ENCODE data around the gene VSTM4. TPM values are rescaled to one million over a fixed set of nuclear protein-coding genes. Genes with fewer than 3 reads are reported as not detected.

The VSTM4 gene
- total RNA-seq, 2 experiments from 2014 or later, result 0.07 to 0.11 TPM

GRCh38 chr10:49025347-49025983, 89.9 kb downstream of the VSTM4 start:
- POLR2A ChIA-PET, result no interaction called here
- no peaks in the 10 kb centered on the region for H3K9me3 Mint-ChIP-seq (ENCODE audit: low read depth)
- DNase-seq (no peak), ATAC-seq (no peak)
- no peaks in the 10 kb centered on the region for H3K4me1 Mint-ChIP-seq
- H3K27ac Mint-ChIP-seq, result no peak overlapping the region
- intact Hi-C loops (cut with DNase I, micrococcal nuclease), result no loop called here
- CTCF ChIA-PET, result no interaction called here
- no peaks in the 10 kb centered on the region for H3K36me3 Mint-ChIP-seq (ENCODE audit: low read depth)
- no peak overlapping the region for H3K4me3 Mint-ChIP-seq
- no peaks in the 10 kb centered on the region for H3K27me3 Mint-ChIP-seq

GRCh38 chr10:49024484-49024883, 90.8 kb downstream of the VSTM4 start:
- POLR2A ChIA-PET, result no interaction called here
- H3K36me3 Mint-ChIP-seq (ENCODE audit: low read depth), result no peaks in the 10 kb centered on the region
- no peak overlapping the region for H3K4me3 Mint-ChIP-seq
- H3K27me3 Mint-ChIP-seq, result peaks cover 4% of the 10 kb centered on the region
- intact Hi-C loops (cut with DNase I, micrococcal nuclease), result no loop called here
- ATAC-seq, result no peak
- no peak overlapping the region for H3K27ac Mint-ChIP-seq
- no peaks in the 10 kb centered on the region for H3K9me3 Mint-ChIP-seq (ENCODE audit: low read depth)
- DNase-seq, result no peak
- H3K4me1 Mint-ChIP-seq, result no peaks in the 10 kb centered on the region
- CTCF ChIA-PET, result interaction anchor here (0.6 kb wide), 1 partner anchor 137 kb away, joined by 3 read pairs; no protein-coding TSS in a partner anchor

GRCh38 chr10:49023752-49024151, 91.6 kb downstream of the VSTM4 start:
- Mint-ChIP-seq H3K4me3 (no peak overlapping the region), H3K27ac (no peak overlapping the region), H3K4me1 (no peaks in the 10 kb centered on the region), H3K27me3 (peaks cover 4% of the 10 kb centered on the region), H3K9me3 (ENCODE audit: low read depth) (no peaks in the 10 kb centered on the region), H3K36me3 (ENCODE audit: low read depth) (no peaks in the 10 kb centered on the region)
- no peak for ATAC-seq
- ChIA-PET CTCF (interaction anchor here (1.0 kb wide), 1 partner anchor 17 kb away, joined by 3 read pairs; no protein-coding TSS in a partner anchor), POLR2A (no interaction called here)
- intact Hi-C loops (cut with DNase I, micrococcal nuclease), result no loop called here
- no peak for DNase-seq

- no peak overlapping the region for H3K27ac Mint-ChIP-seq
Observed at GRCh38 chr10:49023071-49023470, 92.3 kb downstream of the VSTM4 start.

GRCh38 chr10:49021685-49022084, 93.6 kb downstream of the VSTM4 start:
- intact Hi-C loops (cut with DNase I, micrococcal nuclease), result no loop called here
- CTCF ChIA-PET, result no interaction called here
- no peaks in the 10 kb centered on the region for H3K4me1 Mint-ChIP-seq
- DNase-seq (no peak), ATAC-seq (no peak)
- H3K27ac Mint-ChIP-seq, result no peak overlapping the region
- POLR2A ChIA-PET, result no interaction called here
- no peak overlapping the region for H3K4me3 Mint-ChIP-seq
- H3K9me3 Mint-ChIP-seq (ENCODE audit: low read depth), result no peaks in the 10 kb centered on the region
- H3K36me3 Mint-ChIP-seq (ENCODE audit: low read depth), result no peaks in the 10 kb centered on the region
- H3K27me3 Mint-ChIP-seq, result peaks cover 4% of the 10 kb centered on the region

More at GRCh38 chr10:49023071-49023470, 92.3 kb downstream of the VSTM4 start:
- DNase-seq (no peak), ATAC-seq (no peak)
- POLR2A ChIA-PET, result no interaction called here
- intact Hi-C loops (cut with DNase I, micrococcal nuclease), result no loop called here
- no peaks in the 10 kb centered on the region for H3K9me3 Mint-ChIP-seq (ENCODE audit: low read depth)
- CTCF ChIA-PET, result interaction anchor here (1.0 kb wide), 1 partner anchor 16 kb away, joined by 3 read pairs; no protein-coding TSS in a partner anchor
- H3K36me3 Mint-ChIP-seq (ENCODE audit: low read depth), result no peaks in the 10 kb centered on the region
- no peaks in the 10 kb centered on the region for H3K4me1 Mint-ChIP-seq
- no peak overlapping the region for H3K4me3 Mint-ChIP-seq
- H3K27me3 Mint-ChIP-seq, result peaks cover 4% of the 10 kb centered on the region

GRCh38 chr10:49015700-49016099, 99.6 kb downstream of the VSTM4 start:
- ATAC-seq, result no peak
- intact Hi-C loops (cut with DNase I, micrococcal nuclease), result no loop called here
- Mint-ChIP-seq H3K4me1 (no peaks in the 10 kb centered on the region), H3K27ac (no peak overlapping the region), H3K9me3 (ENCODE audit: low read depth) (no peaks in the 10 kb centered on the region), H3K27me3 (peaks cover 4% of the 10 kb centered on the region), H3K4me3 (no peak overlapping the region), H3K36me3 (ENCODE audit: low read depth) (no peaks in the 10 kb centered on the region)
- no peak for DNase-seq
- ChIA-PET CTCF (no interaction called here), POLR2A (no interaction called here)

- Mint-ChIP-seq H3K27ac (no peak overlapping the region), H3K36me3 (ENCODE audit: low read depth) (no peaks in the 10 kb centered on the region), H3K9me3 (ENCODE audit: low read depth) (no peaks in the 10 kb centered on the region), H3K4me3 (no peak overlapping the region), H3K27me3 (no peaks in the 10 kb centered on the region), H3K4me1 (no peaks in the 10 kb centered on the region)
- intact Hi-C loops (cut with DNase I, micrococcal nuclease), result no loop called here
- no peak for DNase-seq
- ChIA-PET CTCF (no interaction called here), POLR2A (no interaction called here)
- no peak for ATAC-seq
Observed at GRCh38 chr10:49012603-49013002, 102.7 kb downstream of the VSTM4 start.

GRCh38 chr10:49011756-49012155, 103.6 kb downstream of the VSTM4 start:
- intact Hi-C loops (cut with DNase I, micrococcal nuclease), result no loop called here
- ChIA-PET POLR2A (no interaction called here), CTCF (interaction anchor here (1.0 kb wide), 1 partner anchor 106 kb away, joined by 3 read pairs; no protein-coding TSS in a partner anchor)
- Mint-ChIP-seq H3K36me3 (ENCODE audit: low read depth) (no peaks in the 10 kb centered on the region), H3K4me3 (no peak overlapping the region), H3K4me1 (no peaks in the 10 kb centered on the region), H3K27me3 (no peaks in the 10 kb centered on the region), H3K27ac (no peak overlapping the region), H3K9me3 (ENCODE audit: low read depth) (no peaks in the 10 kb centered on the region)
- ATAC-seq, result no peak
- DNase-seq, result no peak

- intact Hi-C loops (cut with DNase I, micrococcal nuclease), result no loop called here
- DNase-seq (no peak), ATAC-seq (no peak)
- no peak overlapping the region for H3K4me3 Mint-ChIP-seq
- CTCF ChIA-PET, result interaction anchor here (1.0 kb wide), 1 partner anchor 107 kb away, joined by 3 read pairs; no protein-coding TSS in a partner anchor
- no peak overlapping the region for H3K27ac Mint-ChIP-seq
- POLR2A ChIA-PET, result no interaction called here
- H3K27me3 Mint-ChIP-seq, result no peaks in the 10 kb centered on the region
- no peaks in the 10 kb centered on the region for H3K9me3 Mint-ChIP-seq (ENCODE audit: low read depth)
- H3K36me3 Mint-ChIP-seq (ENCODE audit: low read depth), result no peaks in the 10 kb centered on the region
- no peaks in the 10 kb centered on the region for H3K4me1 Mint-ChIP-seq
Observed at GRCh38 chr10:49010865-49011264, 104.5 kb downstream of the VSTM4 start.

- ATAC-seq, result no peak
- H3K27ac Mint-ChIP-seq, result no peak overlapping the region
- POLR2A ChIA-PET, result no interaction called here
- H3K36me3 Mint-ChIP-seq (ENCODE audit: low read depth), result no peaks in the 10 kb centered on the region
- H3K9me3 Mint-ChIP-seq (ENCODE audit: low read depth), result no peaks in the 10 kb centered on the region
- intact Hi-C loops (cut with DNase I, micrococcal nuclease), result no loop called here
- H3K4me1 Mint-ChIP-seq, result no peaks in the 10 kb centered on the region
- CTCF ChIA-PET, result no interaction called here
- no peak for DNase-seq
- no peak overlapping the region for H3K4me3 Mint-ChIP-seq
- no peaks in the 10 kb centered on the region for H3K27me3 Mint-ChIP-seq
Observed at GRCh38 chr10:49010295-49010694, 105.0 kb downstream of the VSTM4 start.

GRCh38 chr10:49009199-49009979, 105.9 kb downstream of the VSTM4 start:
- DNase-seq (no peak), ATAC-seq (no peak)
- ChIA-PET POLR2A (no interaction called here), CTCF (no interaction called here)
- no peak overlapping the region for H3K27ac Mint-ChIP-seq
- no peaks in the 10 kb centered on the region for H3K27me3 Mint-ChIP-seq
- H3K9me3 Mint-ChIP-seq (ENCODE audit: low read depth), result no peaks in the 10 kb centered on the region
- no peaks in the 10 kb centered on the region for H3K4me1 Mint-ChIP-seq
- H3K36me3 Mint-ChIP-seq (ENCODE audit: low read depth), result no peaks in the 10 kb centered on the region
- H3K4me3 Mint-ChIP-seq, result no peak overlapping the region
- intact Hi-C loops (cut with DNase I, micrococcal nuclease), result no loop called here

- DNase-seq, result no peak
- Mint-ChIP-seq H3K4me3 (no peak overlapping the region), H3K4me1 (no peaks in the 10 kb centered on the region), H3K27me3 (no peaks in the 10 kb centered on the region), H3K36me3 (ENCODE audit: low read depth) (no peaks in the 10 kb centered on the region), H3K27ac (no peak overlapping the region), H3K9me3 (ENCODE audit: low read depth) (no peaks in the 10 kb centered on the region)
- intact Hi-C loops (cut with DNase I, micrococcal nuclease), result no loop called here
- POLR2A ChIA-PET, result no interaction called here
- no peak for ATAC-seq
- CTCF ChIA-PET, result no interaction called here
Observed at GRCh38 chr10:49008505-49009198, 106.7 kb downstream of the VSTM4 start.
